HL-60/S4 treated with retinoic acid at 250 ng/mL for 4 days and 3 days (cell line): Measurements from ENCODE around the gene PTP4A1.
"Not testable (repeated sequence)": the region's sequence is repeated elsewhere in the genome, so short reads cannot be mapped to it uniquely, and the experiment has no call there.

Source experiments
- in situ Hi-C: fragments of 300-500 bp; cut with MboI; formaldehyde crosslinking; loops from 2 replicates; pipeline ENCODE4 v1.7.0; 2022; ENCODE audit warnings: low sequenced_read_pairs

PTP4A1 gene

DNA sequence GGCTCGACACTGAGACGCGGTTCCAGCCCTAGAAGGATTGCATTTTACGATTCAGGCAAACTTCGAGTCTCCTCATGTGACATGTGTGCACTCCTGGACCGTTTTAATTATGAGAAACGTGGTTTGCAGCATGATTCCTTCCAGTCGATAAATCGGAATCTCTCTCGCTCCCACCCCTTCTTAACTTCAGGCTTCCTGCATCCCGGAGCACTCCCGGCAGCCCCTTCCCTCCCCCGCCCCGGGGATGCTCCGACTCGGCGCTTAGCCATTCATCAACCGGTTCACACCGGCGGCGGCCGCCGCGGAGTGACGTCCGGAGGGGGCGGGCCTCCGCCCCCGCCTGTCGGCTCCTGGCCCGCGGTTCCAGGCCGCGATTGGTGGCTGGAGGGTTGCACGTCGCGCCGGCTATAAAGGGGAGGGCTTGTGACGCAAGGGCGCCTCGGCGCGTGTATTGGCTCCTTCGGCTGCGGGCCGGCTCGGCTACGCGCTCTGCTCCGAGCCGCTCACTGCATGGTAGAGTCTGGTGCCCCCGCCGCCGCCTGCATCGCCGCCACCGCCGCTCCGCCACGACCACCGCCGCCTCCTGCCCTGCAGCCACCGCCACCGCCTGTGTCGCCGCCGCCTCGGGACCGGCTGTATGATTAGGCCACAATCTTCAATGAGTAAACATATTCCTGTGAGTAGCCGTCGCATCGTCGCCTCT lies at the start of gene PTP4A1, which contains the start of gene LOC128125822:
TSS of gene PTP4A1 (plus strand) at position 437 of the 703 bp plus-strand sequence. CDS start 4,401 bp downstream, outside the sequence.
TSS of gene LOC128125822 (plus strand) at position 437 of the 703 bp plus-strand sequence.
- in situ Hi-C loops = no loop called here

DNA sequence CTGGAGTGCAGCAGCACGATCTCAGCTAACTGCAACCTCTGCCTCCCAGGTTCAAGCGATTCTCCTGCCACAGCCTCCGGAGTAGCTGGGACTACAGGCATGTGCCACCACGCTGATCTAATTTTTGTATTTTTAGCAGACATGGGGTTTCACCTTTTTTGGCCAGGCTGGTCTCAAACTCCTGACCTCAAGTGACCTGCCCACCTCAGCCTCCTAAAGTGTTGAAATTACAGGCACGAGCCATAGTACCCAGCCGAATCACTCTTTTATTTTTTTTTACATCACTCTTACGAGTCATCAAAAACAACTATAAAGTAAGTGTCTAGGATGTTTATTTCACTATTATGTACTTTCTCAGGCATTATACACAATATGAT lies 49.4 kb upstream of the PTP4A1 start:
- in situ Hi-C loops = not testable (repeated sequence)

DNA sequence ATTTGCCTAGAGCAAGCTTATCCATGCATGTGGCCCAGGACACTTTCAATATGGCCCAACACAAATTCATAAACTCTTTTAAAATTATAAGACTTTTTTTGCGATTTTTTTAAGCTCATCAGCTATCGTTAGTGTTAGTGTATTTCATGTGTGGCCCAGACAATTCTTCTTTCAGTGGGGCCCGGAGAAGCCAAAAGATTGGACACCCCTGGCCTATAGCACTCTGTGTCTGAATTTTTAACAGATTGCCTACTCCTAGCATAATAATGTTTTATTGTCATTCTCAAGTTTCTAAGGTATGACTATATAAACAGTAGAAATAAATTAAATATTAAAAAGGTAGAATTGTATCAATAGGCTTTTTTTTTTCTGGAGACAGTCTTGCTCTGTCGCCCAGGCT lies 48.6 kb upstream of the PTP4A1 start:
- in situ Hi-C loops = no loop called here

GRCh38 chr6:63525186-63525878 lies 46.9 kb upstream of the PTP4A1 start:
- in situ Hi-C loops = no loop called here

DNA sequence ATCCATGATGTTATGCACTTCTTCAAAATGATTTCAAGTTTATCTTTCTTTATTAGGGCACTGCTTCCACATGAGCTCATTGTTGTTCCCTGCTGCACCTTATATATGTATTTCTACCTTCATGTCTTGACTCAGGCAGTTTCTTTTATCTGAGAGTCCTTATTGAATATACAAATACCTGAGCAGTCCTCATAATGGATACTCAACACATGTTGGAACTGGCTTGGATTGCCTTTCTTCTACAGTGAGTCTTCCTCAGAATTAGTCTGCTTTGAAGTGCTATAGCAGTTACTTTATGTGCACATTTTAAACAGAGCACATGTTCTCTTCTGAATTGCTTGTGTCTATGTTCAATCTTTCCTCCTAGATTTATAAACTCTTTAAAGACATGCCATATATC lies 45.3 kb upstream of the PTP4A1 start:
- in situ Hi-C loops = no loop called here

DNA sequence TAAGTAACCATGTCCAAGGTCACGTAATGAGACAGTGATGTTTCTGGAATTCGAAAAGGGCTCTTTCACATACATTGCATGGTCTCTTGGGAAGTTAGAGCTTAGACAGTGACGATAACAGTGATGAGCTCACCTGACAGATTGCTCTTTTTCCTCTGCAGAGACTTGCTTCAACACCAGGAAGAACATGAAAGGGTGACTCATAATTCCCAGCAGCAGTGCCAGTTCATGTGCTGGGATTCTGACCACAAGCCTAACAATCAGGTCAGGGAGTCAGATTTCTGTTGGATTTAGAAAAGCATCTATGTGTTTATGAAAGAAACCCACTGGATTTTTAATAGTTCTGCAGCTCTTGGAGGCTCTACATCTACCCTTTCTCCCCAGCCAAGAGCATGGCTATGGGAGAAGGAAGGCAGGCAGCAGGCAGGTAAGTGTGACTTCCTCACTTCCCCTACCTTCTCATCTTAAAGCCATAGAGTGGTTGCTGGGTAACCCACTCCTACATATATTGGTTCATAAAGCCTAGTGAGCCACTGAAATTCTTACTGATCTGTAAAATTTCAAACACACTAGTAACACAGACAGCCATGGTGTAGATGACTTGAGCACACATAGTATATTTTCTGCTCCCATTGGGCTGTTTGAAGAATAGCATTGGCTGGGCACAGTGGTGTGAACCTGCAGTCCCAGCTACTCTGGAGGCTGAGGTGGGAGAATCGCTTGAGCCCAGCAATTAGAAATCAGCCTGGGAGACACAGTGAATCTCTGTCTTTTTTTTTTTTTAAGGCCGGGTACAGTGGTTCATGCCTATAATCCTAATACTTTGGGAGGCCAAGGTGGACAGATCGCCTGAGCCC lies 44.4 kb upstream of the PTP4A1 start:
- in situ Hi-C loops = no loop called here

GRCh38 chr6:63529498-63529897 lies 42.8 kb upstream of the PTP4A1 start:
- in situ Hi-C loops = no loop called here

DNA sequence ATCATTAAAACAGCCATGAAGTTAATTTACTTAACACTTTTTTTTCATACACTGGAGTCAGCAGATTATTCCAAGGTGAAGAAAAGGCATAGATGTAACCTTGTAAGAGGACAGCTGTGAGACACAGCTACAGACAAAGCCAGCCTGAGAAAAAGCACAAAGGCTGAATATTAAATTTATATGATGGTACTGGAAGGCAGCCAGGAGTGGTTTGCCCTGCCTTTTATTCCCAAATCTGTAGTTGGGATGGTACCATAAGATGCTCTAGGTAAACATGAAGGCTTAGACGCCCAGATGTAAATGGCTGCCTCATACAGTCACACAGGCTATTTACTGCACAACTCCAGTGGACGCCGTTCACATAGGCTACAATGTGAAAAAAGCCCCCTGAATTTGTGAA lies 42.1 kb upstream of the PTP4A1 start:
- in situ Hi-C loops = no loop called here

- in situ Hi-C loops = no loop called here
Observed at GRCh38 chr6:63530991-63531390, 41.3 kb upstream of the PTP4A1 start.

DNA sequence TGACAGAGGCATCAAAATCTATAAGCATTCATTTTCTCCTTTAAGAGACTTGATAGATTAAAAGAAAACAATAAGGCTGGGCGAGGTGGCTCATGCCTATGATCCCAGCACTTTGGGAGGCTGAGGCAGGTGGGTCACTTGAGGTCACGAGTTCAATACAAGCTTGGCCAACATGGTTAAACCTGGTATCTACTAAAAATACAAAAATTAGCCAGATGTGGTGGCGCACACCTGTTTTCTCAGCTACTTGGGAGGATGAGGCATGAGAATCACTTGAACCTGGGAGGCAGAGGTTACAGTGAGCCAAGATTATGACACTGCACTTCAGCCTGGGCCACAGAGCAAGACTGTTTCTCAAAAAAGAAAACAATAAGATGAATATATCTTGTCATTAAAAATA lies 39.3 kb upstream of the PTP4A1 start:
- in situ Hi-C loops = no loop called here

- in situ Hi-C loops = no loop called here
Observed at GRCh38 chr6:63533952-63534351, 38.3 kb upstream of the PTP4A1 start.

GRCh38 chr6:63537201-63537958 lies 34.9 kb upstream of the PTP4A1 start:
- in situ Hi-C loops = no loop called here

- in situ Hi-C loops = no loop called here
Observed at GRCh38 chr6:63537959-63538300, 34.4 kb upstream of the PTP4A1 start.

- in situ Hi-C loops = no loop called here
Observed at GRCh38 chr6:63538550-63538949, 33.7 kb upstream of the PTP4A1 start.

GRCh38 chr6:63543001-63543400 lies 29.3 kb upstream of the PTP4A1 start:
- in situ Hi-C loops = no loop called here

GRCh38 chr6:63543982-63544381 lies 28.3 kb upstream of the PTP4A1 start:
- in situ Hi-C loops = no loop called here

GRCh38 chr6:63546236-63546635 lies 26.0 kb upstream of the PTP4A1 start:
- in situ Hi-C loops = no loop called here

- in situ Hi-C loops = no loop called here
Observed at GRCh38 chr6:63546697-63547096, 25.6 kb upstream of the PTP4A1 start.

DNA sequence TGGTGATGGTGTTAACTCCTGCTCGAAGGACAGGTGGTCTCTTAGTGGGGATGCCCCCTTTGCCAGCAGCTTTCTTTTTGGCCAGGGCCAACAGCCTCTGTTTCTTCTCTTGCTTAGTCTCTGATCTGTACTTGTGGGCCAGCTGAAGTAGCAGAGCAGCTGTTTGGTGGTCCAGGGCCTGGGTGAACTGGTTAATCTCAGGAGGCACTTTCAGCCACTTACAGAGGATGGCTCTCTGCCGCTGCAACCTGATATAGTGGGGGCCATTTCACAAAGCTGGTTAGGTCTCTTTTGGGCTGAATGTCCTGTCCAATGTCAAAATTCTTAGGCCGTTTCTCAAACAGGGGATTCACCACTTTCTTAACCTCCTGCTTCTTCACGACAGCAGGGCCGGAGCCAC lies 23.2 kb upstream of the PTP4A1 start:
- in situ Hi-C loops = no loop called here

DNA sequence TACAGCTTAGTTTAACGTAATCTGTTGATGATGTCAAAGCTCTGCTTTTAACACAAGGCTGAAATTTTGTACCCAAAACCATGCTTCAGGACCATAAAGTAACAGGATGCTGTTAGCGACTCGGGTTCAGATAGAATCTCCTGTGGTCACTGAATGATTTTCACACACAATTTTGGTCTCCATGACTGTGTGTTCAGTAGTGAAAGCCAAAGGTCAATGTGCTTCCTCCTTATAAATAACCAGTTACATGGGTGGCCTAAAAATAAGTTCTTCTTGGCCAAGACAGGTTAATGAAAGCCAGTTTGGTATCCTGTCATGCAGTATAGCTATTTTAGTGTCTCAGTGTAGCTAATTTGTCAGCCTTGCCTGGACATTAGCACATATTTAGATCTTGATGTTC lies 19.1 kb upstream of the PTP4A1 start:
- in situ Hi-C loops = no loop called here

DNA sequence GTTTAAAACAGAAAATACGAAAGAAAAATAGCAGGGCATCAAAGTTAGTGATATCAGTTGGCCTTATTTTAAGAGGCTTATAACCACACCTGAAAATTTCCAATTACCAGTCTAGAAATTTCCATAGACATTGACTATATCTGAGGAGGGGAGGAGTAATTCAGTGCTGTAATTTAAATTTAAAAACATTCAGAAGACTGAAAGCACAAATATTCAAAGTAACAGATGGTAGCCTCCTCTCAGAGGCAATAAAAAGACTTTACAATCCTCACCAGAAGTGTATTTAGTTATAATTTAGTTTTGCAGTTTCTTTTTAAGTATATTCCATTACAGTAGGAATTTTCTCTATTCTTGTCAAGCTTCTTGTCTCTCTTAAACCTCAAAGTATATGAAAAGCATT lies 18.4 kb upstream of the PTP4A1 start:
- in situ Hi-C loops = no loop called here
